Measurements from ENCODE around the gene RPL23. TPM values are rescaled to one million over a fixed set of nuclear protein-coding genes. Genes with fewer than 3 reads are reported as not detected.

The RPL23 gene
- total RNA-seq, 4 donors from 2014 or later: 1,382 to 1,902 (median 1,771) TPM

GRCh38 chr17:38868817-38869525 is 15.4 kb upstream of the RPL23 start:
- H3K27ac ChIP-seq: peak overlapping the region; percentile 96
- TF ChIP-seq POLR2A (IDR thresholded peaks at IDR 0.05) (no peak), EP300 (IDR thresholded peaks at IDR 0.05) (no peak), POLR2AphosphoS5 (IDR thresholded peaks at IDR 0.05) (peak; percentile 20 to 67 (median 40))
- no peaks in the 10 kb centered on the region for H3K9me3 ChIP-seq
- H3K4me3 ChIP-seq: peak overlapping the region; percentile 89
- no peaks in the 10 kb centered on the region for H3K36me3 ChIP-seq
- no peaks in the 10 kb centered on the region for H3K27me3 ChIP-seq
- H3K4me1 ChIP-seq: peaks cover 47% of the 10 kb centered on the region
- 2% methylated on average over 26 of the region's 26 CpGs for WGBS
- peak; percentile 95 for DNase-seq (ENCODE audit: low spot score in 2 of 2)

GRCh38 chr17:38867968-38868816 is 14.7 kb upstream of the RPL23 start:
- no peaks in the 10 kb centered on the region for H3K36me3 ChIP-seq
- DNase-seq (ENCODE audit: low spot score in 2 of 2): no peak
- H3K27me3 ChIP-seq: no peaks in the 10 kb centered on the region
- peak overlapping the region; percentile 96 for H3K27ac ChIP-seq
- peaks cover 39% of the 10 kb centered on the region for H3K4me1 ChIP-seq
- TF ChIP-seq POLR2AphosphoS5 (IDR thresholded peaks at IDR 0.05): no peak
- no peak for TF ChIP-seq POLR2A (IDR thresholded peaks at IDR 0.05)
- H3K4me3 ChIP-seq: peak overlapping the region; percentile 89
- WGBS: 23% methylated on average over 25 of the region's 25 CpGs
- no peaks in the 10 kb centered on the region for H3K9me3 ChIP-seq

GRCh38 chr17:38867179-38867967 is 13.9 kb upstream of the RPL23 start:
- no peak for DNase-seq (ENCODE audit: low spot score in 2 of 2)
- Histone ChIP-seq H3K4me1 (peaks cover 31% of the 10 kb centered on the region), H3K27me3 (no peaks in the 10 kb centered on the region), H3K9me3 (no peaks in the 10 kb centered on the region), H3K27ac (peak overlapping the region; percentile 96), H3K4me3 (peak overlapping the region; percentile 89), H3K36me3 (no peaks in the 10 kb centered on the region)
- no peak for TF ChIP-seq POLR2A (IDR thresholded peaks at IDR 0.05)
- TF ChIP-seq, protein P1, sequence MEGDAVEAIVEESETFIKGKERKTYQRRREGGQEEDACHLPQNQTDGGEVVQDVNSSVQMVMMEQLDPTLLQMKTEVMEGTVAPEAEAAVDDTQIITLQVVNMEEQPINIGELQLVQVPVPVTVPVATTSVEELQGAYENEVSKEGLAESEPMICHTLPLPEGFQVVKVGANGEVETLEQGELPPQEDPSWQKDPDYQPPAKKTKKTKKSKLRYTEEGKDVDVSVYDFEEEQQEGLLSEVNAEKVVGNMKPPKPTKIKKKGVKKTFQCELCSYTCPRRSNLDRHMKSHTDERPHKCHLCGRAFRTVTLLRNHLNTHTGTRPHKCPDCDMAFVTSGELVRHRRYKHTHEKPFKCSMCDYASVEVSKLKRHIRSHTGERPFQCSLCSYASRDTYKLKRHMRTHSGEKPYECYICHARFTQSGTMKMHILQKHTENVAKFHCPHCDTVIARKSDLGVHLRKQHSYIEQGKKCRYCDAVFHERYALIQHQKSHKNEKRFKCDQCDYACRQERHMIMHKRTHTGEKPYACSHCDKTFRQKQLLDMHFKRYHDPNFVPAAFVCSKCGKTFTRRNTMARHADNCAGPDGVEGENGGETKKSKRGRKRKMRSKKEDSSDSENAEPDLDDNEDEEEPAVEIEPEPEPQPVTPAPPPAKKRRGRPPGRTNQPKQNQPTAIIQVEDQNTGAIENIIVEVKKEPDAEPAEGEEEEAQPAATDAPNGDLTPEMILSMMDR (IDR thresholded peaks at IDR 0.05): peak in 1 of 2 donors; percentile 42
- 48% methylated on average over 31 of the region's 31 CpGs for whole genome bisulfite sequencing

GRCh38 chr17:38864636-38865398 is 11.3 kb upstream of the RPL23 start:
- no peak for TF ChIP-seq EP300 (IDR thresholded peaks at IDR 0.05)
- TF ChIP-seq POLR2A (IDR thresholded peaks at IDR 0.05): no peak
- TF ChIP-seq POLR2AphosphoS5 (IDR thresholded peaks at IDR 0.05): no peak
- TF ChIP-seq, protein P1 (IDR thresholded peaks at IDR 0.05): no peak
- no peak for DNase-seq (ENCODE audit: low spot score in 2 of 2)
- Histone ChIP-seq H3K27me3 (no peaks in the 10 kb centered on the region), H3K36me3 (no peaks in the 10 kb centered on the region), H3K27ac (no peak overlapping the region), H3K9me3 (no peaks in the 10 kb centered on the region), H3K4me3 (no peak overlapping the region), H3K4me1 (peaks cover 14% of the 10 kb centered on the region)
- WGBS: 57% methylated on average over 11 of the region's 11 CpGs

DNA sequence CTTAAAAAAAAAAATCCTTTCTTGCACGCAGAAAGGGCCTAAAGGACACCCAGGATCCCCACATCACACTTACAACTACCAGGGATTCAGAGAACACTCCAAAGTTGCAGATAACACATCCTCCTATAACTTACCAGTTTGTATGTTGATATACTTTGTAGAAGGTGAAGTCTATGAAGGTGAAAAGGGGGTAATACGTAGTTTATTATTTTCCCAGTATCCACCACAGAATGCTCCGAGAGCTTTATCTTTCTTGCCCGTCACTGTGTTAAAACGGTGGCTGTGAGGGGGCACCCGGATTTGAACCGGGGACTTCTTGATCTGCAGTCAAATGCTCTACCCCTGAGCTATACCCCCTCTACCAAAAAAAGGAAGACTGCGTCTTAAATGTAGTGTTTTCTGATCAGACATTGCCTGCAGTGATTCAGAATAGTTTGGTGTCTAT is 7.9 kb upstream of the RPL23 start:
- Histone ChIP-seq H3K36me3 (no peaks in the 10 kb centered on the region), H3K27me3 (no peaks in the 10 kb centered on the region), H3K9me3 (no peaks in the 10 kb centered on the region), H3K4me3 (no peak overlapping the region), H3K27ac (no peak overlapping the region), H3K4me1 (no peaks in the 10 kb centered on the region)
- 30% methylated on average over 8 of the region's 8 CpGs for WGBS
- no peak for TF ChIP-seq POLR2A (IDR thresholded peaks at IDR 0.05)
- TF ChIP-seq, protein P1 (IDR thresholded peaks at IDR 0.05): no peak
- no peak for TF ChIP-seq EP300 (IDR thresholded peaks at IDR 0.05)
- no peak for TF ChIP-seq POLR2AphosphoS5 (IDR thresholded peaks at IDR 0.05)
- DNase-seq (ENCODE audit: low spot score in 2 of 2): no peak

Data from suprapubic skin (tissue), 4 donors.